Hematopoietic multipotent progenitor cell treated with erythropoietin and hydrocortisone succinate and interleukin-3 and kit ligand, for 8 days (in vitro differentiated cells): ENCODE measurements around the gene AUP1.

Experiments
- DNase-seq: peaks from one replicate; pipeline ENCODE4 v3.0.0-alpha.2; 2015

The AUP1 gene

GRCh38 chr2:74556831-74557370 lies 27.4 kb upstream of the AUP1 start:
- no peak for DNase-seq

GRCh38 chr2:74556159-74556558 lies 26.7 kb upstream of the AUP1 start:
- no peak for DNase-seq

GRCh38 chr2:74555610-74556103 lies 26.2 kb upstream of the AUP1 start:
- DNase-seq: no peak

GRCh38 chr2:74554820-74555531 lies 25.5 kb upstream of the AUP1 start:
- peak; percentile 50 for DNase-seq

- peak; percentile 71 for DNase-seq
Observed at GRCh38 chr2:74553892-74554819, 24.6 kb upstream of the AUP1 start, which contains the start of the genes DOK1 and LOXL3. Gene DOK1 (plus strand): TSS chr2:74554720. CDS start chr2:74554755, 35 bp downstream. Gene LOXL3 (minus strand): TSS chr2:74553942. CDS start chr2:74552634, 1,308 bp downstream.

GRCh38 chr2:74552914-74553811 lies 23.7 kb upstream of the AUP1 start:
- no peak for DNase-seq

- DNase-seq: no peak
Observed at GRCh38 chr2:74551942-74552913, 22.7 kb upstream of the AUP1 start.

GRCh38 chr2:74551530-74551929 lies 22.0 kb upstream of the AUP1 start:
- DNase-seq: no peak

GRCh38 chr2:74550231-74550630 lies 20.7 kb upstream of the AUP1 start:
- no peak for DNase-seq

- peak; percentile 62 for DNase-seq
Observed at GRCh38 chr2:74548900-74549826, 19.7 kb upstream of the AUP1 start.

- DNase-seq: no peak
Observed at GRCh38 chr2:74548285-74548899, 18.9 kb upstream of the AUP1 start.

GRCh38 chr2:74546004-74546403 lies 16.5 kb upstream of the AUP1 start:
- no peak for DNase-seq

GRCh38 chr2:74544634-74545033 lies 15.1 kb upstream of the AUP1 start:
- no peak for DNase-seq

- no peak for DNase-seq
Observed at GRCh38 chr2:74542978-74543377, 13.5 kb upstream of the AUP1 start.

GRCh38 chr2:74540291-74540690 lies 10.8 kb upstream of the AUP1 start:
- DNase-seq: no peak

GRCh38 chr2:74538881-74539339 lies 9.4 kb upstream of the AUP1 start:
- DNase-seq: no peak

GRCh38 chr2:74537140-74537539 lies 7.6 kb upstream of the AUP1 start:
- DNase-seq: no peak

- DNase-seq: no peak
Observed at GRCh38 chr2:74536166-74536950, 6.9 kb upstream of the AUP1 start.
